Measurements from ENCODE around the gene CABP1.

CABP1 gene

DNA sequence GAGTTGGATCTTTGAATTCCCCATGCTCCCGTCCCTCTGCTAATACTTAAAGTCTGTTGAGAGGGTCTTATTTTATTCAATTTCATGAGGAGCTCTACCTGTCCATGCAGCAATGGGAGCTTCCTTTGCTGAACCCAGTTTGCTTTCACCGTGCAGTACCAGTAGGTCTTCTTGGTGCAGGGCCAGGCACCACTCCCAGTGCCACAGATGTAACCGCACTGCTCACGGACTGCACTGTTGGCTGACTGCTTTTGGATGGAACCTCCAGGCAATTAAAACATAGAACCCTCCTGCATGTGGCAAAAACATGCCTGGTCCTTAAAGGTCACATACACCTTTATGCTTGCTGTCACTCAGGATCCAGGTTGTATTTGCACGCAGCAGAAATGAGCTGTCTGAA is 9.3 kb upstream of the CABP1 start:
- DNase-seq: no peak

DNA sequence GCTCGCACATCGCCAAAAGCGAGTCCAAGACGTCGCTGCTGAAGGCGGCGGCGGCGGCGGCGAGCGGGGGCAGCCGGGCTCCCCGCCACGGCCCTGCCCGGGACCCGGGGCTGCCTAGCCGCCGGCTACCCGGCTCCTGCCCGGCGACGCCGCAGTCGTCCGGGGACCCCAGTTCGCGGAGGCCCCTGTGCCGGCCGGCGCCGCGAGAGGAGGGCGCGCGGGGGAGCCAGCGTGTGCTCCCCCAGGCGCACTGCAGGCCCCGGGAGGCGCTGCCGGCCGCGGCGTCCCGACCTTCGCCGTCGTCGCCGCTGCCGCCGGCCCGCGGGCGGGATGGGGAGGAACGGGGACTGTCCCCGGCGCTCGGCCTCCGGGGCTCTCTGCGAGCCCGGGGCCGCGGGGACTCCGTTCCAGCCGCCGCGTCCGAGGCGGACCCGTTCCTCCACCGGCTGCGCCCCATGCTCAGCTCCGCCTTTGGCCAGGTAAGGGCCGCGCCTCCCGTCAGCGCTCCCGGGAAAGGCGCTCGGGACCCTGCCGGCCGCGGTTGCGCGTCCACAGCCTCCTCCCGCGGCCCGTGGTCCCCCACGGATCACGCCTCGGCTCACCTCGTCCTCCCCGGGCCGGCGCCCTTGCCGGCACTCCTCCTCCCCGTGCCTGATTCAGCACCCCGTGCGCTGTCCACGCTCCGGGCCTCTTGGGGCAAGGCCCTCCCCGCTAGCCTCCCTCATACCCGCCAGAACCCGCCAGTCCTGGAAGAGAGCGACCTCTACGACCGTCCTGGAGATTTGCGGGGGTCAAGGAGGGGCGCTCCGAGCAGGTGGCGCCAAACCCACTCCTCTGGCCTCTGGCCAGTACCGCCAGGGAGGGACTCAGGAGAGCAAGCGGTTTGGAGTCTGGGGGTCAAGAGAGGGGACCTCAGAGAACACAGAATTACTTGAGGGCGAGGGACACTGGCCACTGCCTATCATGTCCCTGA is 721 bp downstream of the CABP1 start:
- no peak for DNase-seq

DNA sequence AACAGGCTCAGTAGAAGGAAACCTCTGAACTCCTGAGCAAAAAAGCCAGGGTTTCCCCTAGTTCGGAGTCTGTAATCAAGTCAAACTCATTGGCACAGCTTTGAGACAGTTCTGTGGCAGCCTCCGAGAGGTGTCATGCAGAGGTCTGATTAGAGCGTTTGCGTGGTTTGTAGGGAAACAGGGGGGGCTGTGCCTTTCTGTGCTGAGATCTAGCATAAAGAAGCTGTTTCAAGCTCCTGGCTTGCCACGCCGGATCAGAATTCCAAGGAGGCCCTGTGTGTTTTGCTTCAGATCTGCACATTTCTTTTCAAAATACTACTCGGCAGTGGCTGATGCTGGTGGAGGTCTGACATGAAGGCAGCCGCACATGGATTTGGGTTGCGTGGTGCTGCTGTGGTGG is 1.7 kb downstream of the CABP1 start:
- no peak for DNase-seq

DNA sequence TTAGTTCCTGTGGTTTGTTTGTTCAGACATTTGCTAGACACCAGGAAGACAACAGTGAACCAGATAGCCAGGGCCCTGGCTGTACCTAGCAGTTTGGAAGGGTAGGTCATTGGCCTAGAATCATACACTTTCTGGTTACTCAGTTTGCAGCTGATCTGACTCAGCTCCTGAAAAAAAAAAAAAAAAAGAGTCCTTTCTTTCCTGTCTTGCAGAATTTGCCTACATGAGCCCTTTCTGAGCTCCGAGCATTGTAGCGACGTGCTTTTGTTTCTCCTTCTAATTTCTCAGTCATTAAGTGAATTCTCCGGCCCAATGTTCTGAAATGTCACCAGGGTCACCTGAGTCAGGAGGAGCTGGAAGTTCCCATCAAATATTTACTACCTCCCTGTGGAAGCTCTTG is 2.4 kb downstream of the CABP1 start:
- no peak for DNase-seq

DNA sequence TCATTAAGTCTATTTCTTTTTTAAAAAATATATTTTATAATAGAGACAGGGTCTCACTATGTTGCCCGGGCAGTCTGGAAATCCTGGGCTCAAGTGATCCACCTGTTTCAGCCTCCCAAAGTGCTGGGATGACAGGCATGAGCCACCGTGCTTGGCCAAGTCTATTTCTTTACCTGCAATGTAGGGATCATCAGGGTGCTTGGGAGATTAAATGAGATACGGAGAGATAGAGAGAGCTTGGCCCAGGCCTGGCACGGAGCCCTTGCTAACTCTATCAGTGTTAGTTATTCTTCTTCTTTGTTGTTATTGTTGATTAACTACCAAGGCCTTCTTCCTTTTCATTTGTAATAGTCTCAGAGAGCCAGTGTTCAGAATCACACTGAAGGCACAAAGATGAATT is 3.1 kb downstream of the CABP1 start:
- DNase-seq: no peak

DNA sequence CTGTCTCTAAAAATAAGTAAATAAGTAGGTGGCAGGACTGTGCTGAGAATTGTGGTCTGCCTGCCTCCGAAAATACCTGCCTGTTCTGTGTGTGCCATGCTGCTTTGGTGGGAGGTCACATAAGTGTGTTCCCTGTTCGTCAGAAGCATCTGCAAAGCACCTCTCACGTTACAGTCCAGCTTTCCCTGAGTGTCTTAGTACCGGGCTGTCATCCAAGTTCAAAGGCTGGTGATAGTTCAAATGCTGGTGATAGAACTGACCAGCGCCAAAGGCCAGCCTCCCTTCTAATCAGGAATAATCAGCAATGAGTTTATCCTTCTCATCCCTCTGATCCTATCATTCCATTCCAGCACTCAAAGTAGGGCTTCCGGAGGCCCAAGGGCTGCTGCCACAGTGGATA is 5.6 kb downstream of the CABP1 start:
- DNase-seq: no peak

DNA sequence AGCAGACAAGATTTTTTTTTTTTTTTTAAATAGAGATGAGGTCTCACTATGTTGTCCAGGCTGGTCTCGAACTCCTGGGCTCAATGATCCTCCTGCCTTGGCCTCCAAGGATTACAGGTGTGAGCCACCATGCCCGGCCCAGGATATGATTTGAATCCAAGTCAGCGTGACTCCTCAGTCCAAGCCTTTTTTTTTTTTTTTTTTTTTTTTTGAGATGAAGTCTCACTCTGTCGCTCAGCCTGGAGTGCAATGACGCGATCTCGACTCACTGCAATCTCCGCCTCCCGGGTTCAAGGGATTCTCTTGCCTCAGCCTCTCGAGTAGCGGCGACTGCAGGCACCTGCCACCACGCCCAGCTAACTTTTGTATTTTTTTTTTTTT is 6.9 kb downstream of the CABP1 start:
- DNase-seq: no peak

DNA sequence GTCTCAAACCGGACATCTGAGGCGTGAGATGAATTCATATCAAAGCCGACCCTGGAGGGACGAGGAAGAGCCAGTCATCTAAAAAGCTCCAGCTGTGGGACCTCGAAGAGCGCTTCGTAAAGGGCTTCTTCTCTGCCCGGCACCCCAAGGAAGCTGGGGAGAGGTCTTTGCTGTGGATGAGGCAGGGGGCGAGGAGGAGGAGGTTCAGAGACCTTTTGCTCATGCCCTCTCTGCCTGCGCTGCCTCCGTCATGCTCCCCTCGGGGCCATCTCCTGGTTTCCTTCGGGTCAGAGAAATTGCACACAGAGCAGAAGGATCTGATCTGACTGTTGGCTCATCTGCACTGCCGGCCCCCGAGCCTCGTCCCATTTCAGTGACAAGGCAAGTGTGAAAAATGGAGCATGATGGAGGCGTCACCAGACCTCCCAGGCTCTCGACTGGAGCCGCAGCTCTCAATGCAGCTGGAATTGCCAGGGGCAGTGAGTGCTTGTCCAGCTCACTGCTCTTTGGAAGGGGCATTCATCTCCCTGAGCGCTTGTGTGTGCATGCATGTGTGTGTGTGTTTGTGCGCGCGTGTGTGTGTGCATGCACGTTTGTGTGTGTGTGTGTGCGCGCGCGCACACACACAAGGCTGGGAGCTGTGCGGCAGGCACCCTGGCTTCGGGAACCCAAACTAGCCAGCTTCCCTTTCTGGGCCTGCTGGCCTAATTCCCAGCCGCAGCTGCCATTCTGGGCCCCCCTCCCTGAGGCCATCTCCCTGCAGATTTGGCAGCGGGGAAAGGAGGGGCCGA is 9.2 kb downstream of the CABP1 start:
- no peak for DNase-seq

DNA sequence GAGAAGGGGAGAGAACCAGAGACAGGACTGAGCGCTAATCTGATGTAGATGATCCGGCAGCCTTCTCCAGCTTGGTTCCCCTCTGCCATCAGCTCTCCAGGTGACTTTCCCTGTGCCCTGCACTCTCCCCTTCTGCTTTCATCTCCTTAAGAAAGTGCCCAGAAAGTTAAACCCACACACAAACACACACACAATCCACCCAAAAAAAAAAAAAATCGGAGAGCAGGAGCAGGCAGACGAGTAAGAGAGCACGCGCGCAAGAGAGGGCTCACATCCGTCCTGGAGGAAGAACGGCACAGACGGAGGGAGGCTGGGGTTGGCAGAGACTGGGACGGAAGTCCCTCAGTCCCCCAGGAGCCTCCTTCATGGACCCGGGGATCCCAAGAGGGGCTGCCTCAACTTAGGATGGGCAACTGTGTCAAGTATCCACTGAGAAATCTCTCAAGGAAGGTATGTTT is 9.8 kb downstream of the CABP1 start:
- no peak for DNase-seq

DNA sequence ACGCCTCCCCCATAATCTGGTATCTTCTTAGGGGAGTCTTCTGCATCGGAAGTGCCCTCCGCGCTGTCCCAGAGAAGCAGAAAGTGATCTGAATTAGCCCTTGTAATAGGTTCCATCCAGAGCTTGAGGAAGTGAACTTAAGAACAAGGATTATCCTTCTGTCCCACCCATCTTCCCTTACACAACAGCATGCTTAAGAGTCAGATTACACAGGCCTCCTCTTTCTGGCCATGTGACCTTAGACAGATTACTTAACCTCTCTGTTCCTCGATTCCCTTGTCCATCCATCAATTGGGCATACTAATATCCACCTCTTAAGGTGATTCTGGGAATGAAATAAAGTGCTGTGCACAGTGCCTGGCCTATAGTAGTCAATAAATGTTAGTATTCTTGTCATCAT is 11.4 kb downstream of the CABP1 start:
- DNase-seq: no peak

DNA sequence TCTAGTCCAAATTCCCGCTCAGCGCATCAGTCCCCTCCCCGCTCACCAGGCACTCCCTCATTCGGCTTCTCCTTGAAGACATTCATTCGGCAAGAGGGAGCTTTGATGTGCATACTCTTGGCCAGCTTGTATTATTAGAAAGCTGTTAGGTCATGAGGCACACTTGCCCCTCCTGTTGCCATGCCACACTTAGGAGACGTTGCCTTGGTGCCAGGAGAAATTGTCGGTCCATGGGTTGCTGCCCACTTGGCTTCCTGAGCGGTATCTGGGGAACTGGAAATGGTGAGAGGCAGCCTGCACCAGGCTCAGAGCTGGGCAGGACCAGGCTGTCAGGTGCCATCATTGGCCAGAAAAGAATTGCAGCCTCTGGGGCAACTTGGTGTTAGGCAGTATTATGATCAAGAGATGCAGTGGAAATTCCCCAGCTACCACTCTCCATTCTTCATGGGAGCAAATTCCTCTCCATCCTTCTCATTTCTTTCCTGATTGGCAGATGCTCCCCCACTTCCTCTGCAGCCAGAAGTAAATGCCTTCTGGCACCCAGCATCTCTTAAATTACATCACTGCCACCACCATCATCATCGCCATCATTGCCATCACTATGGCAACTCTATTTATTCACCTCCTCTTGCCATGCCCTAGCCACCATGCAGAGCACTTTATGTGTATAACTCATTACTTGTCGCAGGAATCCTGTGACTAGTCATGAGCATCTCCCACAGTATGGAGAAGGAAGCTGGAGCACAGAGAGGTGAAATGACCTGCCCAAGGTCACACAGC is 12.4 kb downstream of the CABP1 start:
- no peak for DNase-seq

DNA sequence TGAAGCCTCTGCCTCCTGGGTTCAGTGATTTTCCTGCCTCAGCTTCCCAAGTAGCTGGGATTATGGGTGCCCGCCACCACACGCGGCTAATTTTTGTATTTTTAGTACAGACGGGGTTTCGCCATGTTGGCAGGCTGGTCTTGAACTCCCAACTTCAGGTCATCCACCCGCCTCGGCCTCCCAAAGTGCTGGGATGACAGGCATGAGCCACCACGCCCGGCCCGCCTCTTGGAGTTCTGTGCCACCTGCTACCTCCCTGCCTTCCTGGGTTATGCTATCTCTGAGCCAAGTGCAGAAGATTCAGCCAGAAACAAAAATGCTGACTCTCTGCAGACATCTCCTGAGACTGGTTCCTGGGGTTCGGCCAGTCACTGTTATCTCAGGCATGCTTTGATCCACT is 13.2 kb downstream of the CABP1 start:
- DNase-seq: no peak

DNA sequence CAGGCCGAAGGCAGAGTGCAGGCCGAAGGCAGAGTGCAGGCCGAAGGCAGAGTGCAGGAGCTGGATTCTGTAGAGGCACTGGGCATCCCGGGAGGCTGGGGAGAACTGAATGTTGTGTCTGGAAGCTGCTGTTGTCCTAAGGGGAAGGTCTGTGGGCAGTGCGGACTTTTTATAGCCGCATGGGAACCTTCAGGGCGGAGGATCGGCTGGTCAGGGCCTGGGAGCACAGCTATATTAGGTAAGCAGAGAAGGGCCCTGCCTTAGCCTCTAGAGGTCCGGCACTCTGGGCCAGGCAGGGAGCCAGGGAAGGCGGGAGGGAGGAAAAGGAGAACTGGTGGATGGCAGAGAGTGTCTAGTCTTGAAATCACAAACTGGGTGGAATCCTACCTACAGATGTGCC is 14.2 kb downstream of the CABP1 start:
- no peak for DNase-seq

DNA sequence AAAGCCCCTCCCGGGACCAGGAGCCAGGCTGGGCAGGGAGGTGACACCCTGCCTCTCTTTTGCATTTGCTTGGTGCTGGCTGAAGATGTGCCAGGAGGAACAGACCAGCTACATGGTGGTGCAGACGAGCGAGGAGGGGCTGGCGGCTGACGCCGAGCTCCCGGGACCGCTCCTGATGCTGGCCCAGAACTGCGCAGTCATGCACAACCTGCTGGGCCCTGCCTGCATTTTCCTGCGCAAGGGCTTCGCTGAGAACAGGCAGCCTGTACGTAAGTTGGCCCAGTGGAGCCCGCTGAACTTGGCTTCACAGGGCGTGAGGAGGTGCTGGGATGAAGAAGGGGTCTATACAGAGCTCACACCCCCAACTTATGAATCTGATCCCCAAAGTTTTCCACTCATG is 15.6 kb downstream of the CABP1 start:
- no peak for DNase-seq

DNA sequence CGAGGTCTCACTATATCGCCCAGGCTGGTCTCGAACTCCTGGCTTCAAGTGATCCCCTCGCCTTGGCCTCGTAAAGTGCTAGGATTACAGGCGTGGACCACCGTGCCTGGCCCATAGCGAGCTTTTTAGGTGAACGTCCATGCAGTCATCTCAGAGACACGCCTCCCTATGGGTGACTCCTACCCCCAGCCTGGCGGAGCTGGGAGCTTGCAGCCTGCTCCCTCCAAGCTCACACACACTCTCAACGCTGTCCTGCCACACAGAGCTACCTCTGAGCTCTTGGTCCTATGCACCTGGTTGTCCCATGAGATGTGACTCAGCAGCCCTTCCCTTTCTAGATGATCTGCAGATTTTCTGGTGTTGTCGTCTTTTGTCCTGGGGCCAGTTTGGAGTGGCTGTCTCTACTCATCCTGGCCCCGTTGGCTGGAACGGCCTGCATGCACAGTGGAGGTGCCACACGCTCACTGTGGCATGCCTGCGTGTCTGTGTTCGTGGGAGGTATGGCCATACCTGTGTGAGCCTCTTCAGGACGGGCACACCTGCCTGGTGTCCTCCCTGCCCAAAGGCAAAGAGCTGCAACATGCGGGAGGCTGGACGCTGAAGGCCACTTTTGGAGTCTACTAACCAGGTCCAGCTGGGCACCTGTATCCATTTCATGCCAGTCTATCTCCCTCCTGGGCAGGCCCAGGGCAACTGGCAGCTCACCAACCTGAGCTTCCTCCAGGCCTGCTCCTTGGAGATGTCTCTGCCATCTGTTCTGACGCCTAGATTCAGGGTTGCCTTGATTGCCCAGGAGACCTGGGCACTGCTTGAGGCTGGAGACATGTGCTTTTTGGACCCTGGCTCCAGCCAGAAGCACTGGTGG is 18.1 kb downstream of the CABP1 start:
- DNase-seq: no peak

DNA sequence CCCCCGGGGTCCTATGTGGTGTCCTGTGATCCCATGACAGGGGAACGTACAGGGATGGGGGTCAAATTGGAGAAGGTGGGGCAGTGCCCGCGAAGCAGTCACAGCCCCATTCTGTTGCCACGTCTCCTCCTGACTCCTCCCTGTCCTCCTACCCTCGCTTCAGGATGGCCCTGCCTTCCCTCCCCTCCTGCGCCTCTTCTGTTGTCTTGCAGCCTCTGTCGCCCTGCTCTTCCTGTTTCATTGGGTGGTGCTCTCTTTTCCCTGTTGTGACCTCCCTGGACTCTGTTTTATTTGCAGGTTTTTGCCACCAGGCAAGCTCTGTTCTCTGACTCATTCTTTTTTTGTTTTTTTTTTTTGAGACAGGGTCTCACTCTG is 18.7 kb downstream of the CABP1 start:
- no peak for DNase-seq

DNA sequence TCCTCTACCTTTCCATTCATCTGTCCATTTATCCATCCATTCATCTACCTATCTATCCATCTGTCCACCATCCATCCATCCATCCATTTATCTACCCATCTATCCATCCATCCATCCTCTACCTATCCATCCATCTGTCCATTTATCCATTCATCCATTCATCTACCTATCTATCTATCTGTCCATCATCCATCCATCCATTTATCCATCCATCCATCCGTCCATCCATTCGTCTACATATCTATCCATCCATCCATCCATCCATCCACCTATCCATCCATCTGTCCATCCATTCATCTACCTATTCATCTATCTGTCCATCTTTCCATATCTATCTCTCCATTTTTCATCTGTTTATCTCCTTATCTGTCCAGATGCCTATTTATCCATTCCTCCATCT is 21.0 kb downstream of the CABP1 start:
- DNase-seq: no peak

DNA sequence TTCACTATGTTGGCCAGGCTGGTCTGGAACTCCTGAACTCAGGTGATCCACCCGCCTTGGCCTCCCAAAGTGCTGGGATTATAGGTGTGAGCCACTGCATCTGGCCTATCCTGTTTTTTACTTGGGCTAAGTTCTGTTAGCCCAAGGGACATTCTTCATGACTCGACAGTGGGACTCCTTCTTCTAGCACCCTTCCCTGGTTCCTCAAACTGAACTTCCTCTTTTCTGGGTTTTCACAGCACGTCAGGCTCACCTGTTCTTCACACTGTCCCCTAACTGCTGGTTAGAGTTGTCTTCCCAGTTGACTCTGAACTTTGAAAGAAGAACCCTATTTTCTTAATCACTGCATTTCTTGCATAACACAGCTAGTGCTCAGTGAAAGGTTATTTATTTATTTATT is 22.5 kb downstream of the CABP1 start:
- no peak for DNase-seq

DNA sequence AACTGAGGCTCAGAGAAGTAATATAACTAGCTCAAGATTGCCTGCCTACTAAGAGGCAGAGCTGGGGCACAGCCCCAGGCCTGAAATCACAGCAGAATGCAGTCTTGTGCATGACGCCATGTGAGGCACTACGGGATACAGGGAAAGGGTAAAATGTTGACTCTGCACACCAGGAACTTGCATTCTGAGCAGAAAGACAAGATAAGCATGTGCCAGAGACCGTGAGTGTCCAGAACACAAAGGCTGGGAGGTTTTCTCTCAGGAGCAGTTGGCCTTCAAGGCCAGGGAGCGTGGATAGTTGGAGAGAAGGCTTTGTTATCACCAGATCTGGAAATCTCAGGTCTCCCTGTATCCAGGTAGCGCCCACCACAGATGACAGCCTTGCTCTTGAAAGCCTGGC is 23.3 kb downstream of the CABP1 start:
- no peak for DNase-seq

DNA sequence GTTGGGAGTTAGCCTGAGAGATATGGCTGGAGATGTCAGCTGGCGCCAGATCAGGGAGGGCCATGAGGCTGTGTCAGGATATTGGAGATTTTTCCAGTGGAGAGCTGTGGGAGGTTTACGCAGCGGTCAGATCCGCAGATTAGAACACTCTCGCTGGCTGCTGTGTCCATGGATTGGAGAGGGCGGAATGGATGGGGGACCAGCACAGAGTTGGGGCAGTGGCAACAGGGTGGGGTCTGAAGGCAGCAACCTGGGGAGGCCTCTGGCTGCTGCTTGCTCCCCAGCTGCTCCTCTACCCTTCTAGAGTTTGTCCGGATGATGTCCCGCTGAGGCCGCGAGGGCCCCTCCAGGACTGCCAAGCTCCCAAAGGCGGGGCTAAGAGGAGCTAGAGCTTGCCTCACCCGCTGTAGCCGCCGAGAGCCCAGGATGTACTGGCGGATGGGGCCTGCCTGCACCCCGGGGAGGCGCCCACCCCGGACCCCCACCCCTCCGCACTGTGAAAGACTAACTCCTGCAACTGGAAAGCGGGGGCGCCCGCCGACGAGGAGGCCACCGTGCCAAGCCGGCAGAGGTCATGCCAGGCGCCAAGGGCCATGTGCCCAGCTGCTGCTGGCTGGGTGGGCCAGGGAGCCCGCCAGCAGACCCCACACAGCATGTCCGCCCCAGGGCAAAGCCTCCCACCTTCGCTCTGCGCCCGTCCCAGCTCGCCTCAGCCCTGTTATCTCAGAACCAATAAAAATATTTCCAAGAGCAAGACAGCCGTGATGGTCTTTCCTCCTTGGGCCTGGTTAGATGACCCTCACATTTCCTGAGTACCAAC is 26.4 kb downstream of the CABP1 start:
- DNase-seq: no peak

DNA sequence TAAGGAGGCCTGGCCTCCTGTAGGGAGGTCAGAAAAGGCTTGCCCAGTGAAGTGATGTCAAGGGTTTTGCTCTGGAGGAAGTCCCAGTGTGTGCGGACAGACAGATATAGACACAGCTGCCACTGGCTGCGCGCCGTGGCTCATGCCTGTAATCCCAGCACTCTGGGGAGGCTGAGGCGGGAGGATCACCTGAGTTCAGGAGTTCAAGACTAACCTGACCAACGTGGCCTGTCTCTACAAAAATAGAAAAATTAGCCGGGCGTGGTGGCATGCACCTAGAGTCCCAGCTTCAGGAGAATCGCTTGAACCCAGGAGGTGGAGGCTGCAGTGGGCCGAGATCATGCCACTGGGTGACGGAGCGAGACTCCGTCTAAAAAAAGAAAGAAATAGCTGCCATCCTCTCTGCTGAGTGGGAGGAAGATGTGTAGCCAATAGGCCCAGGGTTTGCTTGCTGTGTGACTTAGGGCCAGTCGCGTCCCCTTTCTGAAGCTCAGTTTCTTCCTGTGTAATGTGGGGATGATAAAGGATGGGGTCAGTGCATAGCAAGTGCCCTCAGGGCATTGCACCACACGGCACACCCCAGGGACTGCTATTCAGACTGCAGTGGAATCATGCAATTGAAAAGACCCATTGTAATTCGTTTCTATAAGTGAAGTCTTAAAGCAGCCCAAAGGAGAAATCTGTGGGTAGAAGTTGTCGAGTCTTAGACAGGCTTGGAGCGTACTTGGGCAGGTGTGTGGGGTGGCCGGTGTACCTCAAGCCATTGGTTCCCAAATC is 27.9 kb downstream of the CABP1 start:
- no peak for DNase-seq
